Measurements from ENCODE around the gene MUC2. TPM values are rescaled to one million over a fixed set of nuclear protein-coding genes. Genes with fewer than 3 reads are reported as not detected.
A peak's percentile ranks its signal among the peaks of the same experiment; 100 is the strongest.

The MUC2 gene
- total and polyA plus RNA-seq, 8 donors, result under 0.01 to 1,040 (median 0.45) TPM; not detected in 3

DNA sequence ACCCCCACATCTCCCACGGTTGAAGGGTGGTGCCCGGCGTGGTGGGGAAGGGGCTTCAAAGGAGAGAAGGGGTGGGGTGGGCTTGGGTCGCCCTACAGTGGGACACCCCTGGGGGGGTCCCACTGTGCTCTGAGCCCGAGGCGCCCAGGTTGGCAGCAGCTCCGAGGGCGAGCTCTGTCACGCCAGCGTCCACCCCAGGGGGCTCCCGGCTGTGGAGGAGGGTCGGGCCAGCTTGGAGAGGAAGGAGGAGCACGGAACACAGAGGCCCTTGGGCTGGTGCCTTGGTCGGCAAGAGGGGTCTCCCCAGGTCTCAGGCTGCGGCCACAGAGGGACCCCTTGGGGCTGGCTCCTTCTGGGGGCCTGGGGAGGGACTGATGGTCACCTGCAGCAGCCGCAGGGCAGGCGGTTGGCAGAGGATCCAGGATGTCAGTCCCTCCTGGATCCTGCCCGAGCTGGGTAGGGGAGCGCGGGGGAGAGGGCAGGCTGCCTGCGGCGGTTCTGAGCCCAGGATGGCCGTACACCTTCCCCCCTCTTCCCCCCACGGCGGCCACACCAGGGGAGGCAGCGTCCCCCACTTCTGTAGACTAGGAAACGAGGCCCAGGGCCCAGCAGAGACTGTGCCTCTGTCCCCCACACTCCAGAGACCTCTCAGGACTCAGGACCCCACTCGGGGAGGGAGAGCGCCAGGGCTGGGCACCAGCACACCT, 38.9 kb upstream of the MUC2 start:
- no peak for DNase-seq
- Histone ChIP-seq H3K4me3 (peak overlapping the region in 3 of 4 donors; percentile 11 to 41 (median 13)), H3K4me1 (peaks cover 0 to 48% (median 38%) of the 10 kb centered on the region in 4 donors), H3K27ac (peak overlapping the region in 2 of 5 donors; percentile 31 to 74), H3K36me3 (no peaks in the 10 kb centered on the region), H3K27me3 (peaks cover 0 to 80% (median 32%) of the 10 kb centered on the region in 3 donors), H3K9me3 (no peaks in the 10 kb centered on the region)
- TF ChIP-seq CTCF (IDR thresholded peaks at IDR 0.05) (no peak), EP300 (IDR thresholded peaks at IDR 0.05) (no peak), POLR2A (IDR thresholded peaks at IDR 0.05) (no peak), POLR2AphosphoS5 (IDR thresholded peaks at IDR 0.05) (peak in 1 of 3 donors; percentile 9)
- intact Hi-C loops (cut with DNase I; ENCODE audit: low total_unique reads), result no loop called here
- WGBS, 5 donors, result 30 to 64% (median 38%) methylated on average over 2 to 29 of the region's 29 CpGs

- peak within 1 kb of the TSS in 3 of 4 donors; percentile 11 to 41 (median 13) for H3K4me3 ChIP-seq
- WGBS, 5 donors, result 24 to 45% (median 33%) methylated on average over 22 to 42 of the region's 42 CpGs; no CpG with 5 or more reads in 1 of the 5 donors
- H3K36me3 ChIP-seq, result no peaks in the 10 kb centered on the region
- H3K27me3 ChIP-seq, result peaks cover under 1 to 80% (median 32%) of the 10 kb centered on the region in 3 donors
- peak within 1 kb of the TSS in 2 of 5 donors; percentile 31 to 74 for H3K27ac ChIP-seq
- H3K4me1 ChIP-seq, result peaks cover 0 to 55% (median 44%) of the 10 kb centered on the region in 4 donors
- H3K9me3 ChIP-seq, result no peaks in the 10 kb centered on the region
- intact Hi-C loops (cut with DNase I; ENCODE audit: low total_unique reads), result no loop called here
- peak; percentile 69 to 88 for DNase-seq
- TF ChIP-seq POLR2A (IDR thresholded peaks at IDR 0.05) (no peak), CTCF (IDR thresholded peaks at IDR 0.05) (no peak), POLR2AphosphoS5 (IDR thresholded peaks at IDR 0.05) (peak in 2 of 3 donors; percentile 30 to 81)
Observed at GRCh38 chr11:1036303-1036923, 38.3 kb upstream of the MUC2 start, which contains the start of gene MUC6. Gene MUC6, minus strand, starts transcription at chr11:1036718. Its CDS starts 63 bp downstream, at chr11:1036655.

- WGBS, 5 donors, result 24 to 42% (median 28%) methylated on average over 3 to 13 of the region's 13 CpGs
- Histone ChIP-seq H3K4me3 (peak overlapping the region in 1 of 4 donors; percentile 41), H3K36me3 (no peaks in the 10 kb centered on the region), H3K27ac (peak overlapping the region in 1 of 5 donors; percentile 60), H3K9me3 (no peaks in the 10 kb centered on the region), H3K27me3 (peaks cover 4 to 83% (median 36%) of the 10 kb centered on the region in 3 donors), H3K4me1 (peaks cover 3 to 60% (median 50%) of the 10 kb centered on the region in 4 donors)
- no peak for DNase-seq
- TF ChIP-seq CTCF (IDR thresholded peaks at IDR 0.05), result no peak
- TF ChIP-seq EP300 (IDR thresholded peaks at IDR 0.05), result no peak
- TF ChIP-seq POLR2AphosphoS5 (IDR thresholded peaks at IDR 0.05), result no peak
- TF ChIP-seq POLR2A (IDR thresholded peaks at IDR 0.05), result no peak
- intact Hi-C loops (cut with DNase I; ENCODE audit: low total_unique reads), result no loop called here
Observed at GRCh38 chr11:1036931-1037330, 37.7 kb upstream of the MUC2 start.

DNA sequence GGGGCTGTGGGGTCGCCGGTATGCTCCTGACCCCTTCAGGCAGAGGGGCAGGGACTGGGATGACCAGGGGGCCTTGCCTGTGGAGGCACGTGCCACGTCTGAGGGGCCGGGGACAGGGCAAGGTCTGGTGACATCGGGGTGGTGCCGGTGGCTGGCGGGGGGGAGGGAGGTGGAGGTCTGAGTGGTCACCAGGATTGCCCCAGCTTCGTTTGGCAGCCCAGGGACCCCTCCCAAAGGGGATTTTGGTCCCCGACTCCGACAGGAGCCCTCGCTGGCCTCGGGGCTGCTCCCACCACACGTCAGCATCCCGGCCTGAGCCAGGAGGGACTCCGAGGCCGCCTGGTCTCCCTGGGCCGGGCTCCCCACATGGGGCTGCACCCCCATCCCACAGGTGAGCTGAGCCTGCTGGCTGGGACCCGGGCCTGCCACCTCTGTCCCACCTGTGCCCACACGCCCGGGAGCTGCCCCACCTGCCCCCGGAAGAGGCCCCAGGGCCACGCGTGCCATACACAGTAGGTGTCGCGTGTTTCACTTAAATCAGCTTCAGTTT, 37.1 kb upstream of the MUC2 start:
- TF ChIP-seq CTCF (IDR thresholded peaks at IDR 0.05) (no peak), POLR2AphosphoS5 (IDR thresholded peaks at IDR 0.05) (no peak), POLR2A (IDR thresholded peaks at IDR 0.05) (no peak), EP300 (IDR thresholded peaks at IDR 0.05) (no peak)
- no peak for DNase-seq
- Histone ChIP-seq H3K4me3 (no peak overlapping the region), H3K27ac (peak overlapping the region in 1 of 5 donors; percentile 60), H3K27me3 (peaks cover 4 to 89% (median 38%) of the 10 kb centered on the region in 3 donors), H3K9me3 (no peaks in the 10 kb centered on the region), H3K4me1 (peaks cover 8 to 67% (median 55%) of the 10 kb centered on the region in 4 donors), H3K36me3 (no peaks in the 10 kb centered on the region)
- 68 to 84% (median 78%) methylated on average over 10 to 26 of the region's 26 CpGs for WGBS, 5 donors
- intact Hi-C loops (cut with DNase I; ENCODE audit: low total_unique reads), result no loop called here

Measured in stomach (tissue), 9 donors.